LNCAP (cell line): ENCODE measurements around the gene SLC10A1.

Source experiments
- TF ChIP-seq, protein P1 (sequence below): fragments of 450-650 bp; IDR thresholded peaks from 2 replicates; pipeline ENCODE4 v1.5.1; 2017; ENCODE audit warnings: mild to moderate bottlenecking

The SLC10A1 gene

DNA sequence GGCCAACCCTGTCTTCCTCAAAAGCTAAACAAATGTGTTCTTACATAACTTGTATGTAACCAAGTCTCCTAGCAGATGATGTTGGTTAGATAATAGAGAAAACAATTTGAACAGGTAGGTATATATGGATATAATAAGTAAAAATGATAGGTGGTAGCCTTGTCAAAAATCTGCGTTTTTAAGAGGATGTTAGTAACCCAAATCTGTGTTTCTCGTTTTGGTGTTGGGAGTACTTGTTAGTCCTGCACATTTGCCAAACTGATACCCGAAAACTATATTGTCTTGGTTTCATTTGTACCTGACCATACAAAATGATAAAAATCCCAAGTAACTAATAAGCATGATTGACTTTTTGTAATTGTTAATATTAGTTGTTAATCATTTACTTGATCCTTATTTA, 22.0 kb downstream of the SLC10A1 start:
- TF ChIP-seq, protein P1, sequence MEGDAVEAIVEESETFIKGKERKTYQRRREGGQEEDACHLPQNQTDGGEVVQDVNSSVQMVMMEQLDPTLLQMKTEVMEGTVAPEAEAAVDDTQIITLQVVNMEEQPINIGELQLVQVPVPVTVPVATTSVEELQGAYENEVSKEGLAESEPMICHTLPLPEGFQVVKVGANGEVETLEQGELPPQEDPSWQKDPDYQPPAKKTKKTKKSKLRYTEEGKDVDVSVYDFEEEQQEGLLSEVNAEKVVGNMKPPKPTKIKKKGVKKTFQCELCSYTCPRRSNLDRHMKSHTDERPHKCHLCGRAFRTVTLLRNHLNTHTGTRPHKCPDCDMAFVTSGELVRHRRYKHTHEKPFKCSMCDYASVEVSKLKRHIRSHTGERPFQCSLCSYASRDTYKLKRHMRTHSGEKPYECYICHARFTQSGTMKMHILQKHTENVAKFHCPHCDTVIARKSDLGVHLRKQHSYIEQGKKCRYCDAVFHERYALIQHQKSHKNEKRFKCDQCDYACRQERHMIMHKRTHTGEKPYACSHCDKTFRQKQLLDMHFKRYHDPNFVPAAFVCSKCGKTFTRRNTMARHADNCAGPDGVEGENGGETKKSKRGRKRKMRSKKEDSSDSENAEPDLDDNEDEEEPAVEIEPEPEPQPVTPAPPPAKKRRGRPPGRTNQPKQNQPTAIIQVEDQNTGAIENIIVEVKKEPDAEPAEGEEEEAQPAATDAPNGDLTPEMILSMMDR = no peak

DNA sequence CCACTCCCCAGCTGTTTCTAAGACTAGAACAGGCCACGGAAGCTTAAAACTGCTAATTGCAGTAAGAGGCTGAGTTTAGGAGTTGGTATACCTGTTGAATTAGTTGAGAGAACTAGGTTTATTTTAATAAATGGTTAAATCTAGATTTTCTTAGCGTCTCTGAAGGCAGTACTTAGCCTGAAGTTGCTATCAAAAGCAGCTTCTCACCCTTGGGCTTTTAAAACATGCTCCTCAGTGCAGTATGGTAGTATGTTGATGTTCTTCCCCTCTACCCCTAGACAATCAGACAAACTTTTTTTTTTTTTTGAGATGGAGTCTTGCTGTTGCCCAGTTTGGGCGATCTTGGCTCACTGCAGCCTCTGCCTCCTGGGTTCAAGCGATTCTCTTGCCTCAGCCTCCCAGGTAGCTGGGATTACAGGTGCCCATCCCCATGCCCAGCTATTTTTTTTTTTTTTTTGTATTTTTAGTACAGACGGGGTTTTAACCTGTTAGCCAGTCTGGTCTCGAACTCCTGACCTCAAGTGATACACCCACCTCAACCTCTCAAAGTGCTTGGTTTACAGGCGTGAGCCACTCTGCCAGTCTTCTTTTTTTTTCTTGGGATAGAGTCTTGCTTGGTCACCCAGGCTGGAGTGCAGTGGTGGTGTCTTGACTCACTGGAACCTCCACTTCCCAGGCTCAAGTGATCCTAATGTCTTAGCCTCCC, 23.3 kb downstream of the SLC10A1 start:
- TF ChIP-seq, protein P1 = no peak

DNA sequence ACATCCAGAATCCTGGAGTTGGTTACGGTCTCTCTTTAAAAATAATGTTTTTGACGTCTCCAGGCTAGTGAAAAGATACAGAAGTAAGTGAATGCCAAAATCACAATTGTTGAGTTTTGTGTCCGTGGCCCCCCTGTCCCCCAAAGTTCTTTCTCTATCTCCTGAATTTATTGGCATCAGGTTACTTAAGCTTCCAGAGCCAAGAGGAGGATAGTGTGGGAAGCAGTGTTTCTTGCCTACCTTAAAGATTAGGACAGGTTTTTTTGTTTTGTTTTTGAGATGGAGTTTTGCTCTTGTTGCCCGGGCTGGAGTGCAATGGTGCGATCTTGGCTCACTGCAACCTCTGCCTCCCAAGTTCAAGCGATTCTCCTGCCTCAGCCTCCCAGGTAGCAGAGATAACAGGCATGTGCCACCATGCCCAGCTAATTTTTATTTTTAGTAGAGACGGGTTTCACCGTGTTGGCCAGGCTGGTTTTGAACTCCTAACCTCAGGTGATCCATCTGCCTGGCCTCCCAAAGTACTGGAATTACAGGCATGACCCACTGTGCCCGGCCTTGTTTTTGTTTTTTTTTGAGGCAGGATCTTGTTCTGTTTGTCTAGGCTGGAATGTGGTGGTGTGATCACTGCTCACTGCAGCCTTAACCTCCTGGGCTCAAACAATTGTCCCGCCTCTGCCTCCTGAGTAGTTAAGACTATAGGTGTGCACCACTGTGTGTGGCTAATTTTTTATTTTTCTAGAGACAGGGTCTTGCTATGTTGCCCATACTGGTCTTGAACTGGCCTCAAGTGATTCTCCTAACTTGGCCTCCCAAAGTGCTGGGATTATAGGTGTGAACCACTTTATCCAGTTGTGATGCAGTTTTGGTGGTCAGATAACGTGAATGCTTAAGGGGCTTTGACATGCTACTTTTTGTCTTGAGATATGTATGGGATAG, 24.7 kb downstream of the SLC10A1 start:
- TF ChIP-seq, protein P1 = no peak

DNA sequence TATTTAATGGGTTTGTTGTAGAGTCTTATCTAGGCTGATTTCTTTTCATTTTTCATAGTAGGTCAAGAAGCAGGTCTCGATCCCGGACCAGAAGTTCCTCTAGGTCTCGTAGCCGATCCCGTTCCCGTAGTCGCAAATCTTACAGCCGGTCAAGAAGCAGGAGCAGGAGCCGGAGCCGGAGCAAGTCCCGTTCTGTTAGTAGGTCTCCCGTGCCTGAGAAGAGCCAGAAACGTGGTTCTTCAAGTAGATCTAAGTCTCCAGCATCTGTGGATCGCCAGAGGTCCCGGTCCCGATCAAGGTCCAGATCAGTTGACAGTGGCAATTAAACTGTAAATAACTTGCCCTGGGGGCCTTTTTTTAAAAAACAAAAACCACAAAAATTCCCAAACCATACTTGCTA, 25.9 kb downstream of the SLC10A1 start:
- TF ChIP-seq, protein P1 = no peak

DNA sequence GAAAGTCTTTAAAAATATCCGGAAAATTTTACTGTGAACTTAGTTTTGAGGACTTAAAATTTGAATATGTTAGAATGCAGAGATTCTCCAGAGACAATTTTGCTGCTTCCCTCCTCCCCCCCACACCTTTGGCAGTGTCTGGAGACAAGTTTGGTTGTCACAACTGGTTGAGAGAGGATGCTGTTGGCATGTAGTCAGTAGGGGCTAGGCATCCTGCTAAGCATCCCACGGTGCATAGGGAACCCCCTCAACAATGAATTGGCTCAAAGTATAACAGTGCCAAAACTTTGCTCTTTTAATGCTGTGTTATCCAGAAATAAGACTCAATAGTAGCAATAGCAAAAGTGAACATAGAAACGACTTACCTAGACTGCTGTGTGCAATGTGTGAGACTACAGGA, 26.5 kb downstream of the SLC10A1 start:
- TF ChIP-seq, protein P1 = no peak

DNA sequence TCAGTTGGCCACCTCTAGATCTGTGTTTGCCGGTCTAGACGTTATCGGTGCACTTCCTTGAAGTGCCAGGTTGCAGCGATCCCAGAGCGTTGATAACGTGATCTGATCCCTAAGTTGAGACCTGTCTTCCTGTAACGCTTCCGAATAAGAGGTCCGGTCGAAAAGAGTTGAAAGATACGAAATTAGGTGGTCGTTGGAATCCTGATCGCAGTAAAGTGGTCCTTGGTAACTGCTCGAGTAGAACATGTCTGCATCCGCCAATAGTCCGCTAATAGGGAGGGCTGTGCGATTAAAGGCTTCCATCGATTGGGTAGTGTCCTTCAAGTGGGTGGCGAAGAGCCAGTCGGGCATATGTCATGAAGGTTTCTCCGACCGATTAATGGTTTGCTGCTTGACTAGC, 27.4 kb downstream of the SLC10A1 start:
- TF ChIP-seq, protein P1 = no peak

DNA sequence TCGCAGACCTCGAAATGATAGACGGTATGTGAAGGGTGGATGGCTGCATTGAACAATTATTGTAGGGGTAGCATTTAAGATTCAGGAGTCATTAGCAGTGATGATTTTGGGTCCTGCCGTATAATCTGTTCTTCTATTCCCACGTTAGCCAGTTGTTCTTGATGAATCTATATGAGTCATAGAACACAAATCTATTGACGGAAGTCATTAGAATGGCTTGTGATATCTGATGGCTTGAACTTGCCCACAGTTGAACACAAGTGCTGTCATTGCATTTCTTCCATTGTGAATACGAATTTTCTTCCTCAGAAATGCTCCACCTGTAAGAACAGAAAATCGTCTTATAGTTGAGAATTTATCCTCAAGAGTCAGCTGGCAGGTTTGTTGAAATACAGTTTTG, 28.2 kb downstream of the SLC10A1 start:
- TF ChIP-seq, protein P1 = no peak
